GM12878 (cell line): Measurements from ENCODE around the gene PLK1. TPM values are rescaled to one million over a fixed set of nuclear protein-coding genes. Genes with fewer than 3 reads are reported as not detected.

ENCODE experiments used
- ATAC-seq: fragments of 200-7000 bp; cut with Tn5 transposase; 3 replicates; pipeline ENCODE4 v1.9.1; 2020; ENCODE audit warnings: mild to moderate bottlenecking, moderate library complexity
- BruUV-seq: library from RNA; stranded (reverse); fragments of 400-500 nt; replicated peaks from 2 replicates; lab custom pipeline; 2021; lab: Mats Ljungman, UMichigan
- CTCF ChIA-PET: fragments of 300-600 bp; sonication (Branson Sonifier 250); formaldehyde crosslinking; extraction: SDS; loops from one replicate; lab custom pipeline; 2021; ENCODE audit warnings: inconsistent platforms; lab: Yijun Ruan, JAX
- POLR2A ChIA-PET: fragments of 350-600 bp; formaldehyde crosslinking; extraction: SDS; loops from one replicate; lab custom pipeline; 2021; ENCODE audit warnings: inconsistent platforms; lab: Charles Lee
- RAD21 ChIA-PET: fragments of 300-600 bp; sonication (Branson Sonifier 250); formaldehyde crosslinking; loops from one replicate; lab custom pipeline; 2023; ENCODE audit warnings: antibody characterized with exemption; ENCODE audit not compliant: unreplicated experiment; lab: Charles Lee
- SMC1A ChIA-PET: fragments of 300-600 bp; sonication (Branson Sonifier 250); formaldehyde crosslinking; loops from one replicate; lab custom pipeline; 2023; ENCODE audit not compliant: unreplicated experiment, uncharacterized antibody; lab: Charles Lee
- DNase-seq: peaks from one replicate; pipeline ENCODE4 v3.0.0-alpha.2; 2011; ENCODE audit warnings: low read depth, low spot score
- FAIRE-seq: peaks from 3 replicates; lab custom pipeline; 2011; peaks lifted over from hg19 to GRCh38; lab: Jason Lieb, UNC
- H2AFZ ChIP-seq: 2 replicates; pipeline ENCODE4 v1.6.0; 2011; ENCODE audit warnings: low read depth, low read length, control low read depth; ENCODE audit not compliant: control insufficient read depth
- H3K27ac ChIP-seq: 2 replicates; pipeline ENCODE4 v1.5.1; 2011; ENCODE audit warnings: control low read depth; ENCODE audit not compliant: control insufficient read depth, insufficient read depth
- H3K27me3 ChIP-seq, 2 experiments: replicated peaks in 1 of 2; 2 replicates each; pipeline versions ENCODE4 v1.6.0 to v1.6.1; 2011; ENCODE audit warnings: low read length in 1 of 2; ENCODE audit not compliant: control insufficient read depth in 2 of 2, insufficient read depth in 2 of 2
- H3K36me3 ChIP-seq, 2 experiments: 2 replicates each; pipeline ENCODE4 v1.5.1; 2011; ENCODE audit warnings: low read length in 1 of 2; ENCODE audit not compliant: control insufficient read depth in 2 of 2, insufficient read depth in 2 of 2
- H3K4me1 ChIP-seq: 2 replicates; pipeline ENCODE4 v1.6.1; 2011; ENCODE audit warnings: mild to moderate bottlenecking, low read length, moderate library complexity, mixed read lengths; ENCODE audit not compliant: control insufficient read depth, insufficient read depth
- H3K4me2 ChIP-seq: 2 replicates; pipeline ENCODE4 v1.6.0; 2011; ENCODE audit warnings: control low read depth; ENCODE audit not compliant: control insufficient read depth, insufficient read depth
- H3K4me3 ChIP-seq: fragments of 200-600 bp; sonication (generic); 2 replicates; pipeline ENCODE4 v1.5.1; 2016
- H3K79me2 ChIP-seq: 2 replicates; pipeline ENCODE4 v1.6.0; 2011; ENCODE audit warnings: low read length; ENCODE audit not compliant: control insufficient read depth, insufficient read depth
- H3K9ac ChIP-seq: 2 replicates; pipeline ENCODE4 v1.8.0; 2011; ENCODE audit warnings: low read length, control low read depth, mixed read lengths; ENCODE audit not compliant: control insufficient read depth, insufficient read depth
- H3K9me3 ChIP-seq: replicated peaks from 3 replicates; pipeline ENCODE4 v1.5.1; 2011; ENCODE audit warnings: mild to moderate bottlenecking, low read length; ENCODE audit not compliant: control insufficient read depth, insufficient read depth
- H4K20me1 ChIP-seq: 2 replicates; pipeline ENCODE4 v1.6.0; 2011; ENCODE audit not compliant: control insufficient read depth, insufficient read depth
- BCLAF1 ChIP-seq: fragments of 450-650 bp; IDR thresholded peaks from 2 replicates; pipeline ENCODE4 v1.6.1; 2017; ENCODE audit warnings: antibody characterized with exemption, mild to moderate bottlenecking, moderate library complexity
- CBX5 ChIP-seq: sonication (generic); IDR thresholded peaks from 2 replicates; pipeline ENCODE4 v1.6.1; 2016; ENCODE audit warnings: low read depth, moderate library complexity, mild to moderate bottlenecking, inconsistent platforms
- CHD2 ChIP-seq: IDR thresholded peaks from 2 replicates; pipeline ENCODE4 v1.6.1; 2011; ENCODE audit warnings: low read depth, low read length, improper control_type of control experiment, borderline replicate concordance
- CREM ChIP-seq: IDR thresholded peaks from 2 replicates; pipeline ENCODE4 v1.6.1; 2014; ENCODE audit warnings: antibody characterized with exemption, low read depth
- HDAC6 ChIP-seq: fragments of 200-600 bp; sonication (generic); IDR thresholded peaks from one replicate; pipeline ENCODE4 v1.8.0; 2017; ENCODE audit warnings: antibody characterized with exemption; ENCODE audit not compliant: unreplicated experiment
- IRF5 ChIP-seq: fragments of 450-650 bp; IDR thresholded peaks from 2 replicates; pipeline ENCODE4 v1.6.1; 2017; ENCODE audit warnings: borderline replicate concordance
- KLF5 ChIP-seq: fragments of 450-650 bp; IDR thresholded peaks from 2 replicates; pipeline ENCODE4 v1.6.1; 2014; ENCODE audit warnings: mild to moderate bottlenecking; ENCODE audit not compliant: partially characterized antibody
- MEF2A ChIP-seq: IDR thresholded peaks from 2 replicates; pipeline ENCODE4 v1.6.1; 2011; ENCODE audit warnings: low read depth, mild to moderate bottlenecking, low read length, moderate library complexity; ENCODE audit not compliant: insufficient read depth
- MTA3 ChIP-seq: IDR thresholded peaks from 2 replicates; pipeline ENCODE4 v1.6.1; 2012; ENCODE audit warnings: low read length, inconsistent platforms, borderline replicate concordance
- PAX5 ChIP-seq: IDR thresholded peaks from 2 replicates; pipeline ENCODE4 v1.6.1; 2011; ENCODE audit warnings: low read depth, low read length, borderline replicate concordance
- PBX3 ChIP-seq: IDR thresholded peaks from 2 replicates; pipeline ENCODE4 v1.6.1; 2011; ENCODE audit warnings: mild to moderate bottlenecking, low read depth, low read length, moderate library complexity; ENCODE audit not compliant: insufficient replicate concordance
- RAD51 ChIP-seq: fragments of 450-650 bp; IDR thresholded peaks from 2 replicates; pipeline ENCODE4 v1.6.1; 2016; ENCODE audit warnings: moderate library complexity, mild to moderate bottlenecking, inconsistent platforms
- RFX5 ChIP-seq: IDR thresholded peaks from 2 replicates; pipeline ENCODE4 v1.6.1; 2011; ENCODE audit warnings: low read depth, low read length, improper control_type of control experiment
- SP1 ChIP-seq: IDR thresholded peaks from one replicate; pipeline ENCODE4 v1.6.1; 2011; ENCODE audit warnings: low read depth, low read length
- TCF3 ChIP-seq: IDR thresholded peaks from 2 replicates; pipeline ENCODE4 v1.6.1; 2012; ENCODE audit warnings: low read depth, mild to moderate bottlenecking, low read length, borderline replicate concordance; ENCODE audit not compliant: insufficient read depth
- ZZZ3 ChIP-seq: IDR thresholded peaks from 2 replicates; pipeline ENCODE4 v1.6.1; 2011; ENCODE audit warnings: low read depth; ENCODE audit not compliant: control insufficient read depth, insufficient read length
- WGBS: methylation state at CpG from one replicate; pipeline ENCODE4 v1.1.6; 2016; ENCODE audit warnings: low lambda C conversion rate; ENCODE audit not compliant: insufficient replicate concordance, insufficient coverage; ENCODE audit errors: missing lambda C conversion rate; 5-methylcytosine and 5-hydroxymethylcytosine counted together
- in situ Hi-C: fragments of 300-500 bp; cut with MboI; formaldehyde crosslinking; loops from 9 replicates; pipeline ENCODE4 v1.14.3; 2018; ENCODE audit warnings: mixed read lengths
- intact Hi-C: fragments of 100-400 bp; cut with micrococcal nuclease; formaldehyde crosslinking; loops from one replicate; pipeline ENCODE4 v1.14.2; 2022; ENCODE audit not compliant: unreplicated experiment
- polyA plus RNA-seq, 11 experiments: library from polyadenylated mRNA; depleted of rRNA in 4 of 11; unstranded in 6 of 11; stranded (reverse) in 5 of 11; fragments of >200 nt; fragmentation: Nextera tagmentation in 4 of 11; fragmentation: Illumina TruSeq in 1 of 11; extraction: Ambion mirVana in 4 of 11; extraction: Trizol in 1 of 11; gene quantifications; 1 replicate in 1 of 11; 2 replicates in 10 of 11; pipeline versions ENCODE4 v1.2.1 to v1.2.3, GENCODE V29; 2011 to 2016; ENCODE audit warnings: inconsistent platforms in 2 of 11, missing spikeins in 2 of 11, low read depth in 1 of 11
- total RNA-seq, 4 experiments: library from RNA; depleted of rRNA in 3 of 4; stranded (reverse); fragments of >200 nt in 3 of 4; fragmentation: Illumina TruSeq in 1 of 4; extraction: Trizol in 1 of 4; gene quantifications; 2 replicates each; pipeline versions ENCODE4 v1.2.1 to v1.2.3, GENCODE V29; 2013 to 2021

The PLK1 gene
- total and polyA plus RNA-seq, 10 of the 15 experiments (the other 5 are each of a cell fraction or from before 2014, with no cell fraction given), result 11.3 to 191 (median 84.5) TPM

GRCh38 chr16:23692190-23692837, 13.6 kb downstream of the PLK1 start:
- WGBS, result 96% methylated on average over 6 of the region's 6 CpGs
- RAD21 ChIA-PET, result no interaction called here
- no peak overlapping the region for H2AFZ ChIP-seq
- in situ Hi-C loops (no loop called here), intact Hi-C loops (no loop called here)
- H3K79me2 ChIP-seq, result no peaks in the 10 kb centered on the region
- no peaks in the 10 kb centered on the region for H3K27me3 ChIP-seq
- ATAC-seq (no peak), DNase-seq (no peak), FAIRE-seq (no peak)
- H3K27ac ChIP-seq, result no peak overlapping the region
- no peak for TF ChIP-seq TCF3
- TF ChIP-seq PAX5, result no peak
- TF ChIP-seq CREM, result no peak
- no peak for TF ChIP-seq CHD2
- TF ChIP-seq HDAC6, result no peak
- no peak for TF ChIP-seq CBX5
- TF ChIP-seq MTA3, result no peak
- no peak for TF ChIP-seq ZZZ3
- TF ChIP-seq MEF2A, result no peak
- no peak for TF ChIP-seq PBX3
- no peak for TF ChIP-seq SP1
- TF ChIP-seq KLF5, result no peak
- no peak for TF ChIP-seq IRF5
- no peak for TF ChIP-seq RFX5
- no peak for TF ChIP-seq RAD51
- TF ChIP-seq BCLAF1, result no peak
- no peak overlapping the region for H3K4me3 ChIP-seq
- H3K36me3 ChIP-seq, result peaks cover 9 to 26% of the 10 kb centered on the region in 2 experiments; a peak in 3 of 4 replicates
- CTCF ChIA-PET, result no interaction called here
- no peaks in the 10 kb centered on the region for H3K4me1 ChIP-seq
- BruUV-seq, result no TSS peak
- H3K9ac ChIP-seq, result no peak overlapping the region
- no peaks in the 10 kb centered on the region for H4K20me1 ChIP-seq
- no peak overlapping the region for H3K4me2 ChIP-seq
- POLR2A ChIA-PET, result interaction anchor here (1.0 kb wide), 1 partner anchor 10 kb away, joined by 3 read pairs; no protein-coding TSS in a partner anchor
- no peaks in the 10 kb centered on the region for H3K9me3 ChIP-seq
- SMC1A ChIA-PET, result no interaction called here
